ENCODE data around the gene PTPN20. TPM values are rescaled to one million over a fixed set of nuclear protein-coding genes. Genes with fewer than 3 reads are reported as not detected.

PTPN20 gene
- total RNA-seq, 1 donor from 2014 or later, result 2.6 TPM

DNA sequence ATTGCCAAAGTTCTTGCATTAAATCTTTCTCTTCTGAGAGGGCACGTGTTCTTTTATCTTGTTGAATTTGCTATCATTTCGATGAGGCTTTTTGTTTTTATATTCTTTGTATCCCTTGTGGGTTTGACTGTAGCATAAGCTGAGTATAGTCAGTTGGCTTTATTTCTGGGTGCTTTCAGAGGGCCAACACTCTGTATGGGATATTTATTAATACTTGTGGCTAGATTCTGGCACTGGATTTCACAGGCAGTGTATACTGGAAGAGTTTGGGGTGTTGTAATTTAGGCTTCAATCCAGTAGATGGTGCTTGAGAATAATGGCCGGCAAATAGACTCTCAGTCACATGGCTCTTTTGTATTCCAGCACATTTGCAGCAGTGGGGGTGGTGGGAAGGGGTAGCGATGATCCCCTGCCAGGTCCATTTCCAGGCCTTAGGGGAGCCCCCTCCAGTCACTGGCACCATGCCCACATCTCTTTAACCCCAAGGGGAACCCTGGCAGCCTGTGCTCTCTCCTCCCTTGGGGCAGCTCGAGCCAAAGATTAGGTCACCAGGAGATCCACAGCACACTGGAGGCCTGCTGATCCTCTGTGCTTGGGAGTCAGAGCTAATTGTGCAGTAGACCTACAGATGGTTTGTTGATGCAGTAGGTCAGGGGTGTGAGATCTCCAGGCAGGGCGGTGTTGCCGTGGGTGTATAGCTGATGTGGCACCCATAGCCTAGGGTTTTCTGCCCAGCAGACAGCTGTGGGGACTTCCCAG lies 81.8 kb downstream of the PTPN20 start:
- Histone ChIP-seq H3K4me3 (no peak overlapping the region), H3K36me3 (no peaks in the 10 kb centered on the region), H3K9me3 (no peaks in the 10 kb centered on the region), H3K27ac (peak overlapping the region; percentile 36), H3K27me3 (no peaks in the 10 kb centered on the region), H3K4me1 (no peaks in the 10 kb centered on the region)
- intact Hi-C loops (cut with DNase I), result no loop called here
- ATAC-seq (peak; percentile 65), DNase-seq (peak; percentile 56)
- peak; percentile 38 for TF ChIP-seq CTCF (IDR thresholded peaks at IDR 0.05)

DNA sequence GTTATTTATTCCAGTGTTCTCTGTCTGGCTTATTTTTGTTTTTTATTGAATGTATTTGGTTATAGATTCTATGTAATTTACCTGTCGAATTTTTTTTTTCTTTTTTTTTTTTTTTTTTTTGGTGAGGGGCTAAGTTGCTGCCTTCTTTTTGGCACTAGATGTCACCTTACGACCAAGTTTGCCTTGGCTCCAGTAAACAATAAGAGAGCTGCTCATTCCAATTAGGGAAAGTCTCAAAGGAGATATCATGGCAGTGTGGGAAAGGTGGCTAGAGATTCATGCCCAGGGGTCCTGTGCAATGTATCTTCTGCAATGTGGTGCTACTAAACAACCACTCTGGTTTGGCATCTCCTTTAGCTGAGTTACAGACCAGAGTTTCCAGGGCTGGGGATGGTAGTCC lies 84.0 kb downstream of the PTPN20 start:
- no peak for ATAC-seq
- H3K9me3 ChIP-seq, result no peaks in the 10 kb centered on the region
- DNase-seq, result no peak

DNA sequence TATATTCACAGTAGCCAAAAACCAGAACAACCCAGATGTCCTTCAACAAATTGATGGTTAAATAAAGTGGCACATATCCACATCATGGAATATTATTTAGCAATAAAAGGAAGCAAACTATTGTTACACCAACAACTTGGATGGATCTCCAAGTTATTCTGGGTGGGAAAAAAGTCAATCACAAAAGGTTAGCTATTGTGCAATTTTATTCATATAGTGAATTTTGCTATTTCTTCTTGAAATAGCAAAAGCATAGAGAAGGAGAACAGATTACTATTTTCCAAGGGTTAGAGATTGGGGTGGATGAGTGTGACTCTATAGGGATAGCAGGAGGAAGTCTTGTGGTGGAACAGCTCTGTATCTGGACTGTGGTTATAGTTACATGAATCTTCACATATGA lies 87.0 kb downstream of the PTPN20 start:
- ATAC-seq (no peak), DNase-seq (no peak)
- intact Hi-C loops (cut with DNase I), result no loop called here
- no peaks in the 10 kb centered on the region for H3K9me3 ChIP-seq
- H3K4me1 ChIP-seq, result peaks cover 4% of the 10 kb centered on the region
- TF ChIP-seq CTCF (IDR thresholded peaks at IDR 0.05), result no peak
- no peaks in the 10 kb centered on the region for H3K36me3 ChIP-seq
- no peak overlapping the region for H3K4me3 ChIP-seq
- no peak overlapping the region for H3K27ac ChIP-seq
- no peaks in the 10 kb centered on the region for H3K27me3 ChIP-seq

More for the DNA sequence above, 84.0 kb downstream of the PTPN20 start:
- intact Hi-C loops (cut with DNase I), result no loop called here
- TF ChIP-seq CTCF (IDR thresholded peaks at IDR 0.05), result no peak
- no peaks in the 10 kb centered on the region for H3K36me3 ChIP-seq
- H3K27ac ChIP-seq, result no peak overlapping the region
- H3K27me3 ChIP-seq, result no peaks in the 10 kb centered on the region
- no peak overlapping the region for H3K4me3 ChIP-seq
- H3K4me1 ChIP-seq, result peaks cover 4% of the 10 kb centered on the region

DNA sequence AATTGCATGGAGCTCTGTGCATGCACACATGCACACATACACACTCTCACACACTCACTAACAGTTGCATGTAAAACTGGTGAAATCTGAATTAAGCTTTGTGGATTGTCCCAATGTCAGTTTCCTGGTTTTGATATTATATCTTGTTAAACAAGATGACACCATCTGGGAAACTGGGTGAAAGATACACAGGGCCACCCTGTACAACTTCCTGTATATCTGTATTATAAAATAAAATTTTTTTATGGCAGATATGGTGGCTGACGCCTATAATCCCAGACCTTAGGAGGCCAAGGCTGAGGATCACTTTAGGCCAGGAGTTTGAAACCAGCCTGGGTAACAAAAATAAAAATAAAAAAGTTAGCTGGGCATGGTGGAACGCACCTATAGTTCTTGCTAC lies 87.4 kb downstream of the PTPN20 start:
- TF ChIP-seq CTCF (IDR thresholded peaks at IDR 0.05), result no peak
- Histone ChIP-seq H3K4me1 (peaks cover 4% of the 10 kb centered on the region), H3K9me3 (no peaks in the 10 kb centered on the region), H3K27me3 (no peaks in the 10 kb centered on the region), H3K27ac (no peak overlapping the region), H3K4me3 (no peak overlapping the region), H3K36me3 (no peaks in the 10 kb centered on the region)
- ATAC-seq (no peak), DNase-seq (no peak)
- intact Hi-C loops (cut with DNase I), result no loop called here

- no peak overlapping the region for H3K27ac ChIP-seq
- no peaks in the 10 kb centered on the region for H3K9me3 ChIP-seq
- H3K27me3 ChIP-seq, result no peaks in the 10 kb centered on the region
- TF ChIP-seq CTCF (IDR thresholded peaks at IDR 0.05), result no peak
- ATAC-seq (no peak), DNase-seq (no peak)
- intact Hi-C loops (cut with DNase I), result no loop called here
- H3K36me3 ChIP-seq, result no peaks in the 10 kb centered on the region
- H3K4me1 ChIP-seq, result peaks cover 4% of the 10 kb centered on the region
- H3K4me3 ChIP-seq, result no peak overlapping the region
These were observed 88.0 kb downstream of the PTPN20 start for GRCh38 chr10:46999217-46999616.

Data from upper lobe of right lung (tissue), 1 donor.